ENCODE results near the gene RASGEF1C.

RASGEF1C gene

GRCh38 chr5:180067986-180068385 is 141.0 kb downstream of the RASGEF1C start:
- TF ChIP-seq, protein P1, sequence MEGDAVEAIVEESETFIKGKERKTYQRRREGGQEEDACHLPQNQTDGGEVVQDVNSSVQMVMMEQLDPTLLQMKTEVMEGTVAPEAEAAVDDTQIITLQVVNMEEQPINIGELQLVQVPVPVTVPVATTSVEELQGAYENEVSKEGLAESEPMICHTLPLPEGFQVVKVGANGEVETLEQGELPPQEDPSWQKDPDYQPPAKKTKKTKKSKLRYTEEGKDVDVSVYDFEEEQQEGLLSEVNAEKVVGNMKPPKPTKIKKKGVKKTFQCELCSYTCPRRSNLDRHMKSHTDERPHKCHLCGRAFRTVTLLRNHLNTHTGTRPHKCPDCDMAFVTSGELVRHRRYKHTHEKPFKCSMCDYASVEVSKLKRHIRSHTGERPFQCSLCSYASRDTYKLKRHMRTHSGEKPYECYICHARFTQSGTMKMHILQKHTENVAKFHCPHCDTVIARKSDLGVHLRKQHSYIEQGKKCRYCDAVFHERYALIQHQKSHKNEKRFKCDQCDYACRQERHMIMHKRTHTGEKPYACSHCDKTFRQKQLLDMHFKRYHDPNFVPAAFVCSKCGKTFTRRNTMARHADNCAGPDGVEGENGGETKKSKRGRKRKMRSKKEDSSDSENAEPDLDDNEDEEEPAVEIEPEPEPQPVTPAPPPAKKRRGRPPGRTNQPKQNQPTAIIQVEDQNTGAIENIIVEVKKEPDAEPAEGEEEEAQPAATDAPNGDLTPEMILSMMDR (IDR thresholded peaks at IDR 0.05; ENCODE audit: control insufficient read depth, extremely low read depth, insufficient read depth) = no peak
- H3K4me3 ChIP-seq (ENCODE audit: low read depth, low read length) = peak overlapping the region; percentile 33
- DNase-seq (ENCODE audit: low read depth) = no peak

GRCh38 chr5:180060192-180060591 is 148.8 kb downstream of the RASGEF1C start:
- H3K4me3 ChIP-seq (ENCODE audit: low read depth, low read length) = no peak overlapping the region
- TF ChIP-seq, protein P1 (IDR thresholded peaks at IDR 0.05; ENCODE audit: control insufficient read depth, extremely low read depth, insufficient read depth) = no peak
- DNase-seq (ENCODE audit: low read depth) = no peak

- no peak overlapping the region for H3K4me3 ChIP-seq (ENCODE audit: low read depth, low read length)
- no peak for DNase-seq (ENCODE audit: low read depth)
- TF ChIP-seq, protein P1 (IDR thresholded peaks at IDR 0.05; ENCODE audit: control insufficient read depth, extremely low read depth, insufficient read depth) = no peak
Observed at GRCh38 chr5:180059326-180059725, 149.7 kb downstream of the RASGEF1C start.

DNA sequence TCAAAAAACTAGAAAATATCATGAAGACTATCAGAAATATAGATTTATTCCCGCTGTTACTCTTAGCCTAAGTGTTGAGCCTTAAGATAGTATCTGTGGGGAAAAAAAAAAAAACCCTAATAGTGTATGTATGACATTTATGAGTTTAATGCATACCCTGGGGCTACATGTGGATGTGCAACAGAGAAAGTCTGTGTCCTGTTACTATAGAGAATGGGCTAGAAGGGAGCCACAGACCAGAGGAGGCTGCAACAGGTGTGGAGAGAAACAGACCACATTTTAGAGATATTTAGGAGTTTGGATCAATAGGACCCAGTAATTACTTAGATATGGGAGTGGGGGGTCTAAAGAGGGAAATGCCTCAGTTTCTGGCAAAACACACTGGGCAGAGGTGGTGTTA is 152.9 kb downstream of the RASGEF1C start:
- no peak overlapping the region for H3K4me3 ChIP-seq (ENCODE audit: low read depth, low read length)
- TF ChIP-seq, protein P1 (IDR thresholded peaks at IDR 0.05; ENCODE audit: control insufficient read depth, extremely low read depth, insufficient read depth) = no peak
- no peak for DNase-seq (ENCODE audit: low read depth)

- H3K4me3 ChIP-seq (ENCODE audit: low read depth, low read length) = no peak overlapping the region
- TF ChIP-seq, protein P1 (IDR thresholded peaks at IDR 0.05; ENCODE audit: control insufficient read depth, extremely low read depth, insufficient read depth) = no peak
- DNase-seq (ENCODE audit: low read depth) = no peak
Observed at GRCh38 chr5:180054226-180054625, 154.8 kb downstream of the RASGEF1C start.

- no peak overlapping the region for H3K4me3 ChIP-seq (ENCODE audit: low read depth, low read length)
- no peak for DNase-seq (ENCODE audit: low read depth)
- TF ChIP-seq, protein P1 (IDR thresholded peaks at IDR 0.05; ENCODE audit: control insufficient read depth, extremely low read depth, insufficient read depth) = no peak
Observed at GRCh38 chr5:180053061-180053602, 155.9 kb downstream of the RASGEF1C start.

- TF ChIP-seq, protein P1 (IDR thresholded peaks at IDR 0.05; ENCODE audit: control insufficient read depth, extremely low read depth, insufficient read depth) = no peak
- no peak overlapping the region for H3K4me3 ChIP-seq (ENCODE audit: low read depth, low read length)
- DNase-seq (ENCODE audit: low read depth) = no peak
Observed at GRCh38 chr5:180052211-180052818, 156.7 kb downstream of the RASGEF1C start.

Data from LNCaP clone FGC (cell line).